SW480 (cell line): Measurements from ENCODE around the gene PDCD11.

ENCODE experiments used
- DNase-seq: peaks from one replicate; pipeline ENCODE4 v3.0.0-alpha.2; 2016; ENCODE audit warnings: low spot score

PDCD11 gene

DNA sequence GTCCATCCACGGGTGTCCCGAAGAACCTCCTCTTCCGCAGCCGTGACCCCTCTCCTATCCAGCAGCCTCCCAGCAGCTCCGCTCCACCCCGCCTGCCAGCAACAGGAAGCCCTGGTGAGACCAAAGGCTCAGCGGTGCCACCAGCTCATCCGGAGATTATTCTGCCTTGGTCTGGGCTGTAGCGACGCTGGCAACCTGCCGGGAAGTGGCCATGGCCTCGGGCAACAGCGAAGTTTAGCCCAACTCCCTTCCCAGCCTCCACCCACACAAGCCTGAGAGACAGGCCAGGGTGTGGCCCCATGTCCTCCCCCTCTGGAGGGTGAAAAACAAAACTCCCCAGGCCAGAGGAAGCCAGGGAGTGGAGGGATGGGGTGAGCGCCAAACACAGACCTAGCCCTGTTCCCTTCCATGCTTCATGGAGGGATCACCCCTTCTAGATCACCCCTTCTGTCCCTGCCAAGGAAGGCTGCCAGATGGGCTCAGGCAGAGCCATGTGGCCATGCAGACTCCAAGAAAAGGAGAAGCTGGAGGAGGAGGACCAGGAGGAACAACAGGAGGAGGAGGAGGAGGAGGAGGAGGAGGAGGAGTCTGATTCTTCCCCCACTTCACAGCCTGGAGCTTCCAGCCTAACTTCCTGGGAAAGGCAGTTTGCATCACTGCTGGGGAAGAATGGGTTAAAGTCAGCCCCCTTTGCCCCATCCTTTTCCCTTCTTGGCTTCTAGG is 54.8 kb downstream of the PDCD11 start:
- peak; percentile 64 for DNase-seq

DNA sequence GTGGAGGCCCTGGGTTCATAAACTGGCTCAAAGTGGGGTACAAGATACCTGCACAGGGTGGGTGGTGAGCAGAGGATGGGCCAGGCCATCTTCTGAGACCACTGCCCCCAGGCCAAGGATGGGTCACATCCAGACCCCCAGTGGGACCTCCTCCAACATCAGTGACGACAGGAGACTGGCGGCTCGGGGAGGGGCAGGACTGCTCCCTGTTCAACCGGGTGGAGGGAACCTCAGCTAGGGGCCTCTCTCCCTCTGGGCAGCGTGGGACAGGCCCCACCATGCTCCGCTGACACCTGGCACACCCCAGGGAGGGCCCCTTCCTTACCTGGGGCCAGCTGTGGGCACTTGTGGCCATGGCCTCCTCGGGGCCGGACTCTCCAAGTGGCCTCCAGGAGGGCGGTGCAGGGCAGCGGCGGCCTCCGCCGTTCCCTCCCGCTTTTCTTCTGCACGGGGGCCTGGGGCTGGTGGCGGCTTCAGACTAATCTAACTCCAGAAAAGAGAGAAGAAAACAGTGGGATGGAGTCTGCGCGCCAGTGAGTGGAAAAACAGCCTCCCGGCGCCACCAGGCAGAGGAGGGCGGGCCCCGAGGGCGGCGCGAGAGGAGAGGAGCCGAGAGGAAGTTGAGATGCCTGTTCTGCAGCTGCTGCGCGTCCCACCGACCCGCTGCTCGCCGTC is 55.5 kb downstream of the PDCD11 start, which contains the start of gene CALHM2:
CALHM2 (minus strand) TSS at position 540 of the 675 bp plus-strand sequence. CDS start 2,429 bp downstream, outside the sequence.
- DNase-seq, result peak; percentile 27

DNA sequence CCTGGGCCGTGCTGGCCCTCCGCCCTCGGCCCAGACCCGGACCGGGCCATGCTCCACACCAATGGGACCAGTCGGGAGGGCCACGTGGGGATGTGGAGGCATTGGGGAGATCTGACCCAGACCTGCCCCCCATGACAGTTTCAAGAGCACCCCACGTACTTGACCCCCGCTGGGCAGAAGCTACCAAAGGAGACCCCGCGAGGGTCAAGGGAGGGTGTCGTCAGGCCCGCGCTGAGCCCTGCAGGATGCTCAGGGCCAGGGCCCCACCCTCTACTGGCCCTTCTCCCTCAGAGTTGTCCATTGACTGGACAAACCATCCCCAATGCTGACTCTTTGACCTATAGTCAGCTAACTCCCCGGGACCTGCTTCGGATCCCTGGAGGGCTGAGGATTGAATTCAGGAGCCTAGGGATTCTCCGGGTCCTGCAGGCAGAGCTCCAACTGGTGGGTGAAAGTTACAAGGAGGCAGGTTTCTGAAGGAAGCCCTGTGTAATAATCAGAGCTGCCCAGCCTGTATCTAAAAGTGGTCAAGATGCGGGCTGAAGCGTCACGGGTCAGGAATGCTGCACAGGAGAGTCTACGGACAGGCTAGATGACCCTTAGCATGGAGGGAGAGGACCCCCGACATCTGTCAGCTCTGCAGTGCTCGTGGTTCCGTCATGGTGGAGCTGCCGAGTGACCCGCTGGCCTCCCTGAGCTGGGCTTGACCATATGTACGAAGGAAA is 56.2 kb downstream of the PDCD11 start:
- DNase-seq, result no peak

DNA sequence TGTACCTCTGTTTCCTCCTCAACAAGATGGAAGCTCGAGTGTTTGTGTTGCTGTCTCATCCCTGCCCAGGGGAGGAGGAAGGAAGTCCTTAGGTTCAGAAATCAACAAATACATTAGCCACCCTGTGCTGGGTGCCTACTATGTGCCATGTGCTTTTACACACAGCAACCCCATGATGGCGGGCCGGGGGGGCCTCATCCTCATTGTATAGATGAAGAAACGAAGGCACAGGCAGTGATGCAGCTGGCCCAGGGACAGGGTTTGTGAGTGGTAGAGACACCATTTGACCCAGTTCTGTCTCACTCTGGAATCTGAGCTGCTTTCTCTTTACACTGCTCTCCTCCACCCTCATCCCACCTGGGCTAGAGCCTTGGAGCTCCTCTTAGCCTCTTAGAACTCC is 57.6 kb downstream of the PDCD11 start:
- DNase-seq, result no peak

DNA sequence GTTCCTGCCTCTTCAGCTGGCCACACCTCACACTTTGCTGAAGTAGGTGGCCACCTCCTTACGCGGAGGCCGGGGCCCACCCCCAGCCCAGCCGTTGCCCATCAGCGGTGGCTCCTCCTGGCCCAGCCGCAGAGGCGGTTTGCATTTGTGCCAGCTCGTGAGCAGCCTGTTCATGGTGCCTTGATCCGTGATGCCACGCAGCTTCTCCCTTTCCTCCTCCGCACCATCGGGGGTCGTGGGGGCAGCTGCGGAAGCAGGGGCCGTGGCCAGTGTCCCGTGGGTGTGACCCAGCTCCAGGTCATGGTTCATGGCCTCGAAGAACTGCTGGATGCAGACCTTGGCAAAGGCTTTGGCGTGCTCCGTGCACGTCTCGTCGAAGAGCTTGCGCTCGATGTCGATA is 58.8 kb downstream of the PDCD11 start:
- DNase-seq, result no peak

DNA sequence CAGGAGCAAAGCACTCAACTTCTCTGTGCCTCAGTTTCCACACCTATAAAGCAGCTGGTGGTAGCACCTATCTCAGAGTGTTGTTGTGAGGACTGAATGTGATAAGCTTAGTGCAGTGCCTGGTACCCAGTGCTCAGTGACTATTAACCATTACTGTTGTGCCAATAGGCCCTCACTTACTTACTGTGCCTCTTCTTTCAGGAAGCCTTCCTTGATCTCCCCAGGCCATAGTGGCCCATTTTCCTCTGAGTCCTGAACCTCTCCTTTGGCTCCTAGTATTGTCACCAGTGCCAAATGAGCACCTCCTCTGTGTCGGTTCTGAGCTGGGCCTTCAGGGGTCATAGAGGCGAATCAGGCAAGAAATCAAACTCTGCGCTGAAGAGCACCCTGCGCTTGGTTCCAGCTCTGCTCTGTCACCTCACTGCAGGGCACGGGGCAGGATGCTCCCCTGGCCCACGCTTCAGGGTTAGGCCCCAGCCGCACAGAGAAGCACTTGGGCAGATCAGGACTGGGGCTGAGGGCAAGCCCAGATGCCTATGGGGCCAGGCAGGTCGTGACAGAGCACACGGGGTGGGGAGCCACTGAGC is 59.7 kb downstream of the PDCD11 start:
- no peak for DNase-seq

DNA sequence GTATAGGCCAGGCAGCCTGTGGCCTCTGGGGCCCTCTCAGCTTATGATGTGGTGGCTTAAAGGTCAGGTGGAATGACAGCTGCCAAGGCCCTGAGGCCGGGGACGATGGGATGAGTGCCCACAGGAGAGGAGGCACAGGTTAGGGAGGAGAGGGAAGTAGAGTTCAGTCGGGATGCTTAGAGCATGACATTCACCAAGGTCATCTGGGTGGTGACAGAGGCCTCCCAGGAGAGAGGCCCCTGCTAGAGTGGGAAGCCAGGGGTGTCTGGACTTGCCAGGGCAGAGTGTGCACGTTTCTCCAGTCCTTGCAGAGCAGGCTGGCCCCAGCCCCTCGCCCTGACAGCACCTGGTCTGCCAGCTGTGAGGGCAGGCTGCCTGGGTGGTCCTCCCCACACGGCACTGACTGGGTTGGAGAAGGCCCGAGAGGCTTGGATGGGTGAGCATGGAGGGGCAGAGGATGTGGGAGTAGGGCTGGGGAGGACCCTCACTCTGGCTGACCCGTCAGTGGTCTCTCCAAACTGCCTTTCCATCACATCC is 60.8 kb downstream of the PDCD11 start:
- no peak for DNase-seq

DNA sequence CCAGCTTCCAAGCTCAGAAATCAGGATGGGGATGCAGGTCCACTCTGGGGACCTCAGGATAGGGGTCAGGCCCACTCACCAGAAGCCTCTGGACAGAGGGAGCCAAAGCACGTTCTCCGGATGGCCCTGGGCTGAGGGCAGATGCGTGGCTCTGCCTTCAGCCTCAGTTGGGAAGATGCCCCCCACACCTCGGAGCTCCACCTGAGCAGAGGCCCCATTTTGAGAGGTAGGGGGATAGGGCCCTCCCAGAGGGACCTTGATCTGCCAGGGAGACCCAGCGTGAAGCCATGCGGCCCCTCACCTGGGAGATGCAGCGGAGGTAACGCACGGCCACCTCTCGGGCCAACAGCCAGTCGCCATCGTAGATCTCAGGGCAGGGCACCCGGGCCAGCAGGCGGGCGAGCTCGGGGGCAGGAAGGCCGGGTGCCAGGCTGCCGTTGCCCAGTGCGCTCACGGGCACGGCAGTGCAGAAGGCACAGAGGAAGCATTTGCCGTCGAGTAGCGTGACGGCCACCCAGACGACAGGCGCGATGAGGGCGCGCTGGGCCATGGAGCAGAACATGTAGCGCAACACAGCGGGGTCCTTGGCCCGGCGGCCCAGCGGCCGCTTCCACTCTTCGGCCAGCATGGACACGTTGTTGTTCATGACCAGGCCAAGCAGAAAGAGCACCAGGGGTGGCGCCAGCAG is 61.6 kb downstream of the PDCD11 start:
- DNase-seq, result no peak

DNA sequence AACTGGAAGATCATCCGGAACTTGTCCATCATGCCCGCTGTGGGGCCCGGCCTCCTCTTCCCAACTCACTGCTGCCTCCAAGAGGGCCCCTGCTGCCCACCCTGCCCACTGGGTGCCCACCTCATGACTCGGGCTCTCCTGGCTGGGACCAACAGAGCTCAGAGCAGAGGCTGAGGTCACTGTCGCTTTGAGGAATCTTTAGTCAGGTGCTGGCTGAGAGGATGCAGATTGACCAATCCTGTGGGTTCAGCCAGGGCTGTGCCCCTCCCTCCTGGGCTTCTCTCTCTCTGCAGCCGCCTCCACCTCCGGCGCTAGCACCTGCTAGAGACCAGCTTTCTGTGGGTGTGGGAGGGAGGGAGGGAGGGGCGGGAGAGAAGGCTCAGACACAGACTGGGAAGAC is 62.3 kb downstream of the PDCD11 start, which contains the start of gene CALHM1:
CALHM1 (minus strand) TSS at position 181 of the 400 bp plus-strand sequence; CDS start at position 32, 149 bp downstream.
- DNase-seq, result peak; percentile 79

DNA sequence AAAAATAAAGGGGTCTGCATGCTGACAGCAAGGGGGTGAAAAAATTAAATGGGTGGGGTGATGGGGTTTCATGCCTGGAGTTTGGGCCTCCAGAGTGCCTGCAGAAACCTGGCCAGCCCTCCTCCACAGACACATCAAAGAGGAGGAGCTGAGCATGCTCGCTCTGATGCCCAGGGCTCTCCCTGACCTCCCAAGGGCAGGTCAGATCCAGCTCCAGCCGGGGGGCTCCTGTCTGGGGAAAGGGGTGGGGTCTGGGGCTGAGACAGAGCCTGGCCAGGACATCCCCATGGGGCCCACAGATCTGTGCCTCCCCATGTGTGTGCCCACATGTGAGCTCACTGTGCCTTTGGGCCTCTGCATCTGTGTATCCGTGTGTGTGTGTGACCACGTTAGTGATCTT is 63.2 kb downstream of the PDCD11 start:
- DNase-seq, result no peak

DNA sequence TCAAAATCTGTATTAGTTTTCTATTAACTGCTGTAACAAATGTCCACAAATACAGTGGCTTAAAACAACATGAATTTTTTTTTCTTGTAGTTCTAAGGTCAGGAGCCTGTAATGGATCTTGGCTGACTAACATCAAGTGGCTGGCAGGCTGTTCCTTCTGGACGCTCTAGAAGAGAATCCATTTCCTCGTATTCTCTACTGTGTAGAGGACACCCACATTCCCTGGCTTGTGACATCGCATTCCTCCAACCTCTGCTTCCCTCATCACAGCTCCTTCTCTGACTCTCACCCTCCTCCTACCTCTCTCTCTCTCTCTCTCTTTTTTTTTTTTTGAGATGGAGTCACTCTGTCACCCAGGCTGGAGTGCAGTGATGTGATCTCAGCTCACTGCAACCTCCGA is 67.1 kb downstream of the PDCD11 start:
- no peak for DNase-seq

DNA sequence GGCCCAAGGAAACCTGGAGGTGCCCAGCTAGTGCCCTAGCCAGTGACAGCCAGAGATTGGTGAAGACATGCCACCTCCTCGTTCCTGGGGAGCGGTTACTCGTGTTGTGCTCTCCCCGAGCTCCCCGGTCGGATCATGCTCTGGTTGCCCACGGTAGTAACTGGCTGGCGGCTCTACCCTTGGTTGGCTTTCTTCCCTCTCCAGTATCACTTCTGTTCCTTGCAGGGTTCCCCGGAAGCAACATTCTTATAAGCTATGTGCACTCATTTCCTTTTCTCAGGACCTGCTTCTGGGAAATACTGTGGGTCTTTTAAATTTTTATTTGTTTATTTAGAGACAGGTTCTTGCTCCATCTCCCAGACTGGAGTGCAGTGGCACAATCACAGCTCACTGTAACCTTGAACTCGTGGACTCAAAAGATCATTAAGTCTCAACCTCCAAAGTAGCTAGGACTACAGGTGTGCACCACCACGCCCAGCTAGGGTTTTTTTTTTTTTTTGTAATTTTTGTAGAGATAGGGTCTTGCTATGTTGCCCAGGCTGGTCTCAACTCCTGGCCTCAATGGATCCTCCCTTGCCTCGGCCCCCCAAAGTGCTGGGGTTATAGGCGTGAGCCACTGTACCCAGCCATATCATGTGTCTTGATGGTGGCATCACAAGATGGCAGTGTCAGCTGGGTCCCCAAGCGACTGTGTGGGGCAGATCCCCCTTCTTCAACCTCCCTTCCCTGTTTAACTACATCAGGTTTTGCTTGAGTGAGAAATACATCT is 69.2 kb downstream of the PDCD11 start:
- DNase-seq, result no peak

DNA sequence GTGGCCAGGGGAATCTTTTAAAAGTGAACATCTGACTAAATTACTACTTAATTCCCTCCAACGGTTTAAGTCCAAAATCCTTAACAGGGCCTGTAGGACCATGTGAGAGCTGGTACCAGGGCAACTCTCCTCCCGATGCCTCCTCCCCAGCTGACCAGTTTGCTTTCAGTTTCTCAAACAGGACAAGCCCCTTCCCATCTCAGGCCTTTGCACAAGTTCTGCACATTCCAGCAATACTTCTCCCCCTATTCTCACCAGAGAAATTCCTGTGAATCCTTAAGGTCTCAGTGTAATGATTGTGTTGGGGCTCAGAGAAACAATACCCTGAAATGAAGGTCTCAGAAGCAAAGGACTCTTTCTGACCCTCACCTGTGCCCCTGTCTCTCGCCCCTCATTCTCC is 70.3 kb downstream of the PDCD11 start:
- no peak for DNase-seq

DNA sequence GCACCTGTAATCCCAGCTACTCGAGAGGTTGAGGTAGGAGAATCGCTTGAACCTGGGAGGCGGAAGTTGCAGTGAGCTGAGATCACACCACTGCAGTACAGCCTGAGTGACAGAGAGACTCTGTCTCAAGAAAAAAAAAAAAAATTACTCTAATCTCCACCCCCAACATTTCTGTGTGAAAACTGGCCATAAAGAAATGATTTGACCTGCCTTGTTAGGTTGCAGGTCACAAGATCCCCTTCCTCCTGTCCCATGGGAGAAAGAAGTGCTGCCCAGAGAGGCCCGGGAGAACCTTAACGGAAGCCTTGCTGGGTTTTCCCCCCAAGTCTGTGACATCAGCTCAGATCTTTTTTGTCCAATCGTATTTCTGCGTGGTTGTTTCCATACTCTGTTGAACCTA is 71.0 kb downstream of the PDCD11 start:
- no peak for DNase-seq

DNA sequence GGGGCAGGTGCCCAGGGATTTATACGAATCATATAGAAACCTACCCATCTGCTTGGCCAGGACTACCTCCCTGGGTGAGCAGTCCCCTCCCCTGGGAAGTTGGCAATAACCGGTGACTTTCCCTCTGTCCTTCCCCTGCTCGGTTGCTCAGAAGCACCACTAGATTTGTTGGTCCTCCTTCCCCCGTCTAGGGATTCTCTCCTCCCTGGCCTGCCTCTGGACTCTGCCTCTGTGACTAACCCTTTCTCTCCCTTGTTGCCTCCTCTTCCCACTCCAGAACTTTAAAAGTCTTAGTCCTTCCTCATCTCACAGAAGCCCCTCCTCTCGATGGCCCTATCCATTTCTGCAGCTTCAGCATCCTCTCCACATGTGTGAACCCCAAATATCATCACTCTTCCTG is 72.8 kb downstream of the PDCD11 start:
- no peak for DNase-seq

DNA sequence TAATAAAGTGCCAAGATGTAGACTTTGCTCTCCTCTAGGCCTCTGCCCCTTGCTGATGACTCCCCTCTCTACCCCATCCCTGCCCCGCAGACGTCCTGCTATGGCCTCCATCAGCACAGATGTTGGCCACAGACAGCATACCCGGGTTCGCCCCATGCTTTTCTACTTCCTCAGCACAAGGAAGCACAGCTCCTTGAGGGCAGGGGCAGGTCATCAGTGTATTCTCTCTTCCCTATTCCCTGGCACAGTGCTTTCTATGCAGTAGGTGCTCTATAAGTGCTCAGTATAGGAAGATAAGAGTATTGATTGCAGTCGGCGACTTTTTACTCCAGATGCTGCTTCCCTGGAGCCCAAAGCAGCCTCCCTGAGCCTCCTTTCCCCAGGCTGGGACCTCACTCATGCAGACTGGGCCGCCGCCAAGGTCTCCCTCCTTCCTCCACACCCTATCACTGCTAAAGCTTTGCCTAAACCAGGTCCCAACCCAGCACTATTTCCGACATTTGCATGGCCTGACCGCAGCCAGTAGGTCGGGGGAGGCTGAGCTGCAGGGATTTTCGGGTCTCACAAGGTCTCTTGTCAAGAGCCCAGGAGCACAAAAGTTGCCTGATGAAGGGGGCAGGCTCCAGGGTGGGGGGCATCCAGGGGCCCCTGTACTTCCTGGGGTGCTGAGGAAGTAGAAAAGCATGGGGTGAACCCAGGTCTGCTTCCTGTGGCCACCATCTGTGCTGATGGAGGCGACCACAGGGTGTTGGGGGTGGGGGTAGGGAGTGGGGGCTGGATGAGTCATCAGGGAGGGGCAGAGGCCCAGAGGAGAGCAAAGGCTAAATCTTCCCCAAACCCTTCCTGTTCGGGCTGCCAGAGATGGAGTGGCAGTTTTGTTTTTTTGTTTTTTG is 74.6 kb downstream of the PDCD11 start:
- DNase-seq, result peak; percentile 81

DNA sequence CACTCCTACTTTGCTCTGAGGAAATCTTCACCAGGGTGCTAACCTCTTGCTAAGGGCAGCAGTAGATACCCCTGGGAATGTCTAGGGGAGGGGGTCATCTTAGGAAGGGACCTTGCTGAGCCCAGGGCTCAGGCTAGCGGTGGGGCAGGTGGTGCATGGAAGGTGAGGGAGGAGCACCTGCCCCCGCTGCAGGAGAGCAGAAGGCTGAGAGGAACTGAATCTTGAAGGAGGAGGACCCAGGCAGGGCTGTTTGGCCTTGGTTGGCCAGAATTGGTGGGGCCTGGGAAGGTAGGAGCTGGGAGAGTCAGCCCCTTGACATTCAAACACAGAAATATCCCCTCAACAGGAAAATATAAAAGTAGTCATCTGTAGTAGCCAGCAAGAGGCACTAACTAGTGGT is 75.6 kb downstream of the PDCD11 start:
- no peak for DNase-seq

DNA sequence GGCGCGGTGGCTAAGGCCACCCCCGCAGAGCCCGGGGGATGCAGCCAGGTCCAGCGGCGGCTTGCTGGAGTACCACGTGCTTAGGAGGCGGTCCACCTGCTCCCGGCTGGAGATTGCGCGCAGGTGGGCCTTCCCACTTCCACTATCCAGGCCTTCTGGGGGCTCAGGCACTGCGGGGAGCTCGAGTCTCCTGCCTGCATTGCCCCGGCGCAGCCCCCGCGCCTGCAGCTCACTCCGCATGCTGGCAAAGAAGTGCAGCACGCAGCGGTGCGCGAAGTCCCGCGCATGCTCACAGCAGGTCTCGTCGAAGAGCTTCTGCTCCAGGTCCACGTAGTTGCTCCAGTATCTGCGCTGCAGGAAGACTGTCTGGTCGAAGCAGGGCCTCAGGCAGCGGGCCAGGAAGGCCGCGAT is 76.8 kb downstream of the PDCD11 start:
- no peak for DNase-seq

DNA sequence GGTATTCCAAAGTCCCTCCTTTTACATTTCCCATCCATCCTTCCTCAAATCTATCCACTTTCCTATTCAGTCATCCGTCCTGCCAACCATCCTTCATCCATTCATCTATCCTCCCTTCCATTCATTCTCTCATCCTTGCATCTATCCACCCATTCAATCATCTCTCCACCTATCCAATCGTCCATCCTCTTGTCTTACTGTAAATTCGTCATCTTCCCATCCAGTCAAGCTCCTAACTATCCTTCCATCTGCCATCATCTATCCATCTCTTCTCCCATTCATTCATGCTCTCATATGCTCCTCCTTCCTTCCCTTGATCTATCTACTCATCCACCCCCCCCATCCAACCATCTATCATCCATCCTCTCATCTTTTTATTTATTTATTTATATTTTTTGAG is 77.7 kb downstream of the PDCD11 start:
- DNase-seq, result no peak

DNA sequence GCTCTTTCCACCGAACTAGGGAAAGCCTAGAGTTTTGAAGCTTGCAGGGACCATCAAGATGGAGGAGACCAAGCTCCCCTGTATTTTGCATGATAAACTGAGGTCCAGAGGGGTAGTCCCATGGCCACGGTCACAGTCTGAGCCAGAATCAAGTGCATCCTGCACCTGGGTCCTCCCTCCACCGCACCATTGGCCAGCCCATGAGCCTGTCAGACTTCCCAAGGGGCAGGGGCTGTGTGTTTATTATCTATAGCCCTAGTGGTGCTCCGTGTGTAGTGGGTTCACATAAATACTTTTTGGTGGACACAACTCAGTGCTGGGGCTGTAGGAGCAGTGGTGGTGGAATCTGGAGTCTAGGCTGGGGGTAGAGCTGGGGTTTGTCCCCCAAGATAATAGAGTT is 79.0 kb downstream of the PDCD11 start:
- DNase-seq, result no peak
